Heart left ventricle (tissue), 13 donors: ENCODE results near the gene FLYWCH1.

Source experiments
- CTCF ChIP-seq, 12 donors: fragments of 200-600 bp; sonication (generic) in 4 of 12; IDR thresholded peaks; one replicate each; pipeline versions ENCODE4 v1.5.0 to v1.8.0; 2018 to 2022; ENCODE audit warnings: antibody characterized with exemption in 12 of 12, mild to moderate bottlenecking in 5 of 12
- POLR2A ChIP-seq, 2 donors: fragments of 450-650 bp; IDR thresholded peaks; one replicate each; pipeline ENCODE4 v1.6.1; 2017; ENCODE audit warnings: antibody characterized with exemption in 2 of 2, mild to moderate bottlenecking in 2 of 2, moderate library complexity in 2 of 2
- donor health status: ischemic (EF 13 %, LVEDD 7.1; RV severe dilation, severe dysfunction).
- donor health status: DM: no; HTN: yes; CAD: no.
- donor health status: DM: no; HTN: no; CAD: no.
- donor health status: ischemic (EF 25% LVEDD 6.9; RV normal size, moderate dysfunction).
- donor health status: ischemic (EF 25% LVEDD 5.7; RV mildly dilated, moderate dysfunction).
- donor health status: ischemic (EF 35%, LVEDD 5.7; RV mildly dilated, moderate dysfunction).
- donor health status: nonischemic (EF 11% LVEDD 7.7; RV severe dilation, severe dysfunction).
- donor health status: DM: yes; HTN: yes; CAD: no.
- donor health status: PGD.
- donor health status: ischemic (EF 29% LVEDD 5.4; RV normal size, mild dysfunction).
- donor health status: nonischemic (EF 23%, LVEDD 6.1; RV moderate dilation, normal function).

DNA sequence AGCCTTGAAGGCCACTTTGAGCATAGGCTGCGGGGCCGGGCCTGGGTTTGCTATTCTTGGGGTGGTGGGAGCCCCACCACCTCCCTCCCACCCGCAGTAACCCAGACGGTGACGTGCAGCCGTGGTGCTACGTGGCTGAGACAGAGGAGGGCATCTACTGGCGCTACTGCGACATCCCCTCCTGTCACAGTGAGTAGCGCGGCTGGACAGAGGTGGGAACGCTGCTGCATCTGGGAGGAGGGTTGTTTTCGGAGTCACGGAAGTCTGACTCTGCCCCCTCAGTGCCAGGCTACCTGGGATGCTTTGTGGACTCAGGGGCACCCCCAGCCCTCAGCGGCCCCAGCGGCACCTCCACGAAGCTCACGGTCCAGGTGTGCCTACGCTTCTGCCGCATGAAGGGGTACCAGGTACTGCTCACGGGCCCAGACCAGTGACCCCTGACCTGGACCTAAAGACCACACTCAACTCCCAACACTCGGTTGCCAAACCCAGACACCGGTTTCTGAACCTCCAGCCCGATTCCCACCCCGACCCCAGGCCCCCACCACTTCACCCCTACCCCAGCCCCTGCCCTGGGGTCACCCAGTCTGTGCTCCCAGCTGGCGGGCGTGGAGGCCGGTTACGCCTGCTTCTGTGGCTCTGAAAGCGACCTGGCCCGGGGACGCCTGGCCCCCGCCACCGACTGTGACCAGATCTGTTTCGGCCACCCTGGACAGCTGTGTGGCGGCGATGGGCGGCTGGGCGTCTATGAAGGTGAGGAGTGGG, 54.5 kb downstream of the FLYWCH1 start:
- no peak for TF ChIP-seq CTCF (IDR thresholded peaks at IDR 0.05)
- TF ChIP-seq POLR2A (IDR thresholded peaks at IDR 0.05) = no peak
